AG09319 (cell line): ENCODE data around the gene RNF213.

Experiments used
- DNase-seq: peaks from one replicate; pipeline ENCODE4 v3.0.0-alpha.2; 2010; ENCODE audit warnings: low read depth; ENCODE audit errors: extremely low read depth
- TF ChIP-seq, protein P1 (sequence below): IDR thresholded peaks from 2 replicates; pipeline ENCODE4 v1.5.1; 2011; ENCODE audit warnings: low read depth, mild to moderate bottlenecking, inconsistent platforms, low read length, moderate library complexity

The RNF213 gene

GRCh38 chr17:80418589-80418988, 157.9 kb downstream of the RNF213 start:
- no peak for DNase-seq
- TF ChIP-seq, protein P1, sequence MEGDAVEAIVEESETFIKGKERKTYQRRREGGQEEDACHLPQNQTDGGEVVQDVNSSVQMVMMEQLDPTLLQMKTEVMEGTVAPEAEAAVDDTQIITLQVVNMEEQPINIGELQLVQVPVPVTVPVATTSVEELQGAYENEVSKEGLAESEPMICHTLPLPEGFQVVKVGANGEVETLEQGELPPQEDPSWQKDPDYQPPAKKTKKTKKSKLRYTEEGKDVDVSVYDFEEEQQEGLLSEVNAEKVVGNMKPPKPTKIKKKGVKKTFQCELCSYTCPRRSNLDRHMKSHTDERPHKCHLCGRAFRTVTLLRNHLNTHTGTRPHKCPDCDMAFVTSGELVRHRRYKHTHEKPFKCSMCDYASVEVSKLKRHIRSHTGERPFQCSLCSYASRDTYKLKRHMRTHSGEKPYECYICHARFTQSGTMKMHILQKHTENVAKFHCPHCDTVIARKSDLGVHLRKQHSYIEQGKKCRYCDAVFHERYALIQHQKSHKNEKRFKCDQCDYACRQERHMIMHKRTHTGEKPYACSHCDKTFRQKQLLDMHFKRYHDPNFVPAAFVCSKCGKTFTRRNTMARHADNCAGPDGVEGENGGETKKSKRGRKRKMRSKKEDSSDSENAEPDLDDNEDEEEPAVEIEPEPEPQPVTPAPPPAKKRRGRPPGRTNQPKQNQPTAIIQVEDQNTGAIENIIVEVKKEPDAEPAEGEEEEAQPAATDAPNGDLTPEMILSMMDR: no peak

DNA sequence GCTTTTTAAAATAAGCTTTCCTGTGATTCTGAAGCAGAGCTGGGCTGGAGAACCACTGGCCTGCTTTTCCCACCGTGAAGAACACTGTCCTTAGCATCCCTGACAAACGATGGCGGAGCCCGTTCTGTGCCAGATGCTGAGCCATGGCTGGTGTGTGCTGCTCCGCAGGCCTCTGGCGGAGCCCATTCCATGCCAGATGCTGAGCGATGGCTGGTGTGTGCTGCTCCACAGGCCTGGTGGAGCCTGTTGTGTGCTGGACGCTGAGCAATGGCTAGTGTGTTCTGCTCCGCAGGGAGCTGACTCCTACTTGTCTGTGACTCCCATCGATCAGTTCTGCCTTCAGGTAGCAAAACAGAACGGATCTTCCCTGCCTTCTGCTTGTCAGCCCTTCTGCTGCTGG, 158.6 kb downstream of the RNF213 start:
- TF ChIP-seq, protein P1: no peak
- DNase-seq: no peak

GRCh38 chr17:80421381-80422090, 160.9 kb downstream of the RNF213 start:
- TF ChIP-seq, protein P1: no peak
- DNase-seq: no peak

GRCh38 chr17:80422276-80422675, 161.6 kb downstream of the RNF213 start:
- DNase-seq: no peak
- TF ChIP-seq, protein P1: no peak

- DNase-seq: no peak
- TF ChIP-seq, protein P1: no peak
Measured at GRCh38 chr17:80422981-80423380, 162.3 kb downstream of the RNF213 start.

GRCh38 chr17:80423536-80424225, 163.0 kb downstream of the RNF213 start:
- DNase-seq: no peak
- TF ChIP-seq, protein P1: no peak

DNA sequence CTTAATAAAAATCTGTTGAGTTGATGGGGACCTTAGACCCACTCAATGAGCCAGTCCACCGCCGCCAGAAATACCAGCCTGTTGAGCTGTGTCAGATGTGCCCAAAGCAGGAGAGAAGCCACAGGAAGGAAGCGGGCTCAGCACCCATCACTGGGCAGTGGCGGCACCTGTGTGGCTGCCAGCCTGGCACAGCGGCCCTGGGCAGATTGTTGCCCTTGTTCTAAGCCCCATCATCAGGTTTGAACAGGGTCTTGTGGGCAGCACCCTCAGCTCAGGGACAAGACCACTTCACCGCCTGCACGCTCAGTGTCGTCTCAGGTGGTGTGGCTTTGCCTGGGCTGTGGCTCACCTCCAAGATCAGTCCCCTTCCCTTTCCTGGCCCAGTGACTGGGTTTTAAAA, 163.6 kb downstream of the RNF213 start:
- TF ChIP-seq, protein P1: no peak
- DNase-seq: no peak
